ENCODE data around the gene NUP210L.

Gene NUP210L

DNA sequence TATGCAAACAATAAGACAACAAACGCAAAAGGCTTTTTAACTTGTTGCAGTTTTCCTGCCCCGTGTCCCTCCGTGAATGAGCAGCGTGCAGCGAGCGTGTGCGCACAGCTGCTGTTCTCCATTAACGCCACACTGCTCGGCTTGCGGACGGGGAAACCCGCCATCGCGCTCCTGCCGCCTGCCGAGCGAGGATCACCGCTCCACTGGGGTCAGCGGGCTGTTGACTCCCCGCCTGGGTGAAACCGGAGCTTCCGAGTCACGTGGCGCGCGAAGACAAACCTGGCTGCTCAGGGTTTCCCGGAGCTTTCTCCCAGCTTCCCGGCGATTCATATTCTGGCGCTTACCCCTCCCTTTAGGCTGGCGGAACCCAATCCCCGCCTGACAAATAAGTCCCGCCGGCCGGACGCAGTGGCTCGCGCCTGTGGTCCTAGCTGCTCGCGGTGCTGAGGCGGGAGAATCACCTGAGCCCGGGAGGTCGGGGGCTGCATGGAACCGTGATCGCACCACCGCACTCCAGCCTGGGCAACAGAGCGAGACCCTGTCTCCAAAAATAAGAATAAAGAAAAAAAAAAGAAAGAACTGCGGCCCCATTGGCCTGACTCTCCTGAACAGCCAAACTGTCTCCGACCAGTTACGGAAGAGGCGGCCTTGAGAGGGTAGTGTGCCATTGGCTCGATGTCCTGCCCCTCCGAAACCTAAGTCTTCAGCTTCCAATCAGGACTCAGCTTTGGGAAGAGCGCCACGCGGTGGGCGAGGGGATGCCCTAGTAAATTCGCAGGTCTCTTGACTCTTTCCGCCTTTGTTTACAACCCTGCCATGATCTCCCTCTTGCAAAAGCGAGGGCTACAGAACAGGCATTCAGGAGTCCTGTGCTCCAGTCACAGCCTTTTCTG, 187.5 kb downstream of the NUP210L start, which contains the start of gene CREB3L4 (continued):
- TF ChIP-seq ZBTB17 (tag by site-specific recombination; IDR thresholded peaks at IDR 0.05) (peak; percentile 99), IKZF3 (tag by site-specific recombination; IDR thresholded peaks at IDR 0.05) (peak; percentile 100), ZNF660 (tag by site-specific recombination; IDR thresholded peaks at IDR 0.05) (peak; percentile 88), ZNF707 (tag by site-specific recombination; IDR thresholded peaks at IDR 0.05) (no peak), ZNF274 (IDR thresholded peaks at IDR 0.05; ENCODE audit: low read length) (no peak), ZNF274 (tag by site-specific recombination; IDR thresholded peaks at IDR 0.05; ENCODE audit: borderline replicate concordance) (no peak), ZBTB1 (tag by site-specific recombination; IDR thresholded peaks at IDR 0.05) (no peak), ZNF626 (tag by site-specific recombination; IDR thresholded peaks at IDR 0.05) (no peak), ZNF354C (tag by site-specific recombination; IDR thresholded peaks at IDR 0.05; ENCODE audit: borderline replicate concordance, low read depth) (no peak), ZNF670 (tag by site-specific recombination; IDR thresholded peaks at IDR 0.05; ENCODE audit: low read depth) (no peak), ZBTB21 (tag by site-specific recombination; IDR thresholded peaks at IDR 0.05) (0 out of 2 replicates have a peak, but pooled peaks have one; percentile 6), BCL11A (tag by site-specific recombination; IDR thresholded peaks at IDR 0.05; ENCODE audit: low read depth) (peak; percentile 94), KLF8 (tag by site-specific recombination; IDR thresholded peaks at IDR 0.05) (peak; percentile 68), ZNF624 (tag by site-specific recombination; IDR thresholded peaks at IDR 0.05) (no peak), ZFP37 (tag by site-specific recombination; IDR thresholded peaks at IDR 0.05) (peak; percentile 10; the same call in 1 of the 2 replicates), ZNF350 (tag by site-specific recombination; IDR thresholded peaks at IDR 0.05) (no peak), ZNF529 (tag by site-specific recombination; IDR thresholded peaks at IDR 0.05; ENCODE audit: insufficient replicate concordance) (no peak), ZNF561 (tag by site-specific recombination; IDR thresholded peaks at IDR 0.05; ENCODE audit: borderline replicate concordance) (peak; percentile 89)
- TF ChIP-seq, protein P1, sequence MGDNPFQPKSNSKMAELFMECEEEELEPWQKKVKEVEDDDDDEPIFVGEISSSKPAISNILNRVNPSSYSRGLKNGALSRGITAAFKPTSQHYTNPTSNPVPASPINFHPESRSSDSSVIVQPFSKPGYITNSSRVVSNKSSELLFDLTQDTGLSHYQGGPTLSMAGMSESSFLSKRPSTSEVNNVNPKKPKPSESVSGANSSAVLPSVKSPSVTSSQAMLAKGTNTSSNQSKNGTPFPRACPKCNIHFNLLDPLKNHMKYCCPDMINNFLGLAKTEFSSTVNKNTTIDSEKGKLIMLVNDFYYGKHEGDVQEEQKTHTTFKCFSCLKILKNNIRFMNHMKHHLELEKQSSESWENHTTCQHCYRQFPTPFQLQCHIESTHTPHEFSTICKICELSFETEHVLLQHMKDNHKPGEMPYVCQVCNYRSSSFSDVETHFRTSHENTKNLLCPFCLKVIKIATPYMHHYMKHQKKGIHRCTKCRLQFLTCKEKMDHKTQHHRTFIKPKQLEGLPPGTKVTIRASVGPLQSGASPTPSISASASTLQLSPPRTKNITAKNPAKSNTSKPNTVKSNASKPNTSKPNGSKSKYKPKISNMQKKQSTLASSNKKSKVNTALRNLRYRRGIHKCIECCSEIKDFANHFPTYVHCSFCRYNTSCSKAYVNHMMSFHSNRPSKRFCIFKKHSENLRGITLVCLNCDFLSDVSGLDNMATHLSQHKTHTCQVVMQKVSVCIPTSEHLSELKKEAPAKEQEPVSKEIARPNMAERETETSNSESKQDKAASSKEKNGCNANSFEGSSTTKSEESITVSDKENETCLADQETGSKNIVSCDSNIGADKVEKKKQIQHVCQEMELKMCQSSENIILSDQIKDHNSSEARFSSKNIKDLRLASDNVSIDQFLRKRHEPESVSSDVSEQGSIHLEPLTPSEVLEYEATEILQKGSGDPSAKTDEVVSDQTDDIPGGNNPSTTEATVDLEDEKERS (tag by site-specific recombination; IDR thresholded peaks at IDR 0.05), result 0 out of 2 replicates have a peak, but pooled peaks have one; percentile 8
- TF ChIP-seq, protein P2, sequence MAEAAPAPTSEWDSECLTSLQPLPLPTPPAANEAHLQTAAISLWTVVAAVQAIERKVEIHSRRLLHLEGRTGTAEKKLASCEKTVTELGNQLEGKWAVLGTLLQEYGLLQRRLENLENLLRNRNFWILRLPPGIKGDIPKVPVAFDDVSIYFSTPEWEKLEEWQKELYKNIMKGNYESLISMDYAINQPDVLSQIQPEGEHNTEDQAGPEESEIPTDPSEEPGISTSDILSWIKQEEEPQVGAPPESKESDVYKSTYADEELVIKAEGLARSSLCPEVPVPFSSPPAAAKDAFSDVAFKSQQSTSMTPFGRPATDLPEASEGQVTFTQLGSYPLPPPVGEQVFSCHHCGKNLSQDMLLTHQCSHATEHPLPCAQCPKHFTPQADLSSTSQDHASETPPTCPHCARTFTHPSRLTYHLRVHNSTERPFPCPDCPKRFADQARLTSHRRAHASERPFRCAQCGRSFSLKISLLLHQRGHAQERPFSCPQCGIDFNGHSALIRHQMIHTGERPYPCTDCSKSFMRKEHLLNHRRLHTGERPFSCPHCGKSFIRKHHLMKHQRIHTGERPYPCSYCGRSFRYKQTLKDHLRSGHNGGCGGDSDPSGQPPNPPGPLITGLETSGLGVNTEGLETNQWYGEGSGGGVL (tag by site-specific recombination; IDR thresholded peaks at IDR 0.05), result no peak
- TF ChIP-seq, protein P3, sequence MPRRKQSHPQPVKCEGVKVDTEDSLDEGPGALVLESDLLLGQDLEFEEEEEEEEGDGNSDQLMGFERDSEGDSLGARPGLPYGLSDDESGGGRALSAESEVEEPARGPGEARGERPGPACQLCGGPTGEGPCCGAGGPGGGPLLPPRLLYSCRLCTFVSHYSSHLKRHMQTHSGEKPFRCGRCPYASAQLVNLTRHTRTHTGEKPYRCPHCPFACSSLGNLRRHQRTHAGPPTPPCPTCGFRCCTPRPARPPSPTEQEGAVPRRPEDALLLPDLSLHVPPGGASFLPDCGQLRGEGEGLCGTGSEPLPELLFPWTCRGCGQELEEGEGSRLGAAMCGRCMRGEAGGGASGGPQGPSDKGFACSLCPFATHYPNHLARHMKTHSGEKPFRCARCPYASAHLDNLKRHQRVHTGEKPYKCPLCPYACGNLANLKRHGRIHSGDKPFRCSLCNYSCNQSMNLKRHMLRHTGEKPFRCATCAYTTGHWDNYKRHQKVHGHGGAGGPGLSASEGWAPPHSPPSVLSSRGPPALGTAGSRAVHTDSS (tag by site-specific recombination; IDR thresholded peaks at IDR 0.05), result no peak
- TF ChIP-seq, protein P4, sequence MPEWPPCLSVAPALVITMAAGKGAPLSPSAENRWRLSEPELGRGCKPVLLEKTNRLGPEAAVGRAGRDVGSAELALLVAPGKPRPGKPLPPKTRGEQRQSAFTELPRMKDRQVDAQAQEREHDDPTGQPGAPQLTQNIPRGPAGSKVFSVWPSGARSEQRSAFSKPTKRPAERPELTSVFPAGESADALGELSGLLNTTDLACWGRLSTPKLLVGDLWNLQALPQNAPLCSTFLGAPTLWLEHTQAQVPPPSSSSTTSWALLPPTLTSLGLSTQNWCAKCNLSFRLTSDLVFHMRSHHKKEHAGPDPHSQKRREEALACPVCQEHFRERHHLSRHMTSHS (tag by site-specific recombination; IDR thresholded peaks at IDR 0.05), result no peak
- TF ChIP-seq, protein P5, sequence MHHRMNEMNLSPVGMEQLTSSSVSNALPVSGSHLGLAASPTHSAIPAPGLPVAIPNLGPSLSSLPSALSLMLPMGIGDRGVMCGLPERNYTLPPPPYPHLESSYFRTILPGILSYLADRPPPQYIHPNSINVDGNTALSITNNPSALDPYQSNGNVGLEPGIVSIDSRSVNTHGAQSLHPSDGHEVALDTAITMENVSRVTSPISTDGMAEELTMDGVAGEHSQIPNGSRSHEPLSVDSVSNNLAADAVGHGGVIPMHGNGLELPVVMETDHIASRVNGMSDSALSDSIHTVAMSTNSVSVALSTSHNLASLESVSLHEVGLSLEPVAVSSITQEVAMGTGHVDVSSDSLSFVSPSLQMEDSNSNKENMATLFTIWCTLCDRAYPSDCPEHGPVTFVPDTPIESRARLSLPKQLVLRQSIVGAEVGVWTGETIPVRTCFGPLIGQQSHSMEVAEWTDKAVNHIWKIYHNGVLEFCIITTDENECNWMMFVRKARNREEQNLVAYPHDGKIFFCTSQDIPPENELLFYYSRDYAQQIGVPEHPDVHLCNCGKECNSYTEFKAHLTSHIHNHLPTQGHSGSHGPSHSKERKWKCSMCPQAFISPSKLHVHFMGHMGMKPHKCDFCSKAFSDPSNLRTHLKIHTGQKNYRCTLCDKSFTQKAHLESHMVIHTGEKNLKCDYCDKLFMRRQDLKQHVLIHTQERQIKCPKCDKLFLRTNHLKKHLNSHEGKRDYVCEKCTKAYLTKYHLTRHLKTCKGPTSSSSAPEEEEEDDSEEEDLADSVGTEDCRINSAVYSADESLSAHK (tag by site-specific recombination; IDR thresholded peaks at IDR 0.05), result 0 out of 2 replicates have a peak, but pooled peaks have one; percentile 21
- TF ChIP-seq, protein P6, sequence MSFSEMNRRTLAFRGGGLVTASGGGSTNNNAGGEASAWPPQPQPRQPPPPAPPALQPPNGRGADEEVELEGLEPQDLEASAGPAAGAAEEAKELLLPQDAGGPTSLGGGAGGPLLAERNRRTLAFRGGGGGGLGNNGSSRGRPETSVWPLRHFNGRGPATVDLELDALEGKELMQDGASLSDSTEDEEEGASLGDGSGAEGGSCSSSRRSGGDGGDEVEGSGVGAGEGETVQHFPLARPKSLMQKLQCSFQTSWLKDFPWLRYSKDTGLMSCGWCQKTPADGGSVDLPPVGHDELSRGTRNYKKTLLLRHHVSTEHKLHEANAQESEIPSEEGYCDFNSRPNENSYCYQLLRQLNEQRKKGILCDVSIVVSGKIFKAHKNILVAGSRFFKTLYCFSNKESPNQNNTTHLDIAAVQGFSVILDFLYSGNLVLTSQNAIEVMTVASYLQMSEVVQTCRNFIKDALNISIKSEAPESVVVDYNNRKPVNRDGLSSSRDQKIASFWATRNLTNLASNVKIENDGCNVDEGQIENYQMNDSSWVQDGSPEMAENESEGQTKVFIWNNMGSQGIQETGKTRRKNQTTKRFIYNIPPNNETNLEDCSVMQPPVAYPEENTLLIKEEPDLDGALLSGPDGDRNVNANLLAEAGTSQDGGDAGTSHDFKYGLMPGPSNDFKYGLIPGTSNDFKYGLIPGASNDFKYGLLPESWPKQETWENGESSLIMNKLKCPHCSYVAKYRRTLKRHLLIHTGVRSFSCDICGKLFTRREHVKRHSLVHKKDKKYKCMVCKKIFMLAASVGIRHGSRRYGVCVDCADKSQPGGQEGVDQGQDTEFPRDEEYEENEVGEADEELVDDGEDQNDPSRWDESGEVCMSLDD (tag by site-specific recombination; IDR thresholded peaks at IDR 0.05), result 0 out of 2 replicates have a peak, but pooled peaks have one; percentile 64
